HEK293 (cell line): Measurements from ENCODE around the gene CCDC40.
A peak's percentile ranks its signal among the peaks of the same experiment; 100 is the strongest.

Experiments used
- CTCF ChIA-PET: fragments of 350-600 bp; formaldehyde crosslinking; extraction: SDS; loops from one replicate; lab custom pipeline; 2021; ENCODE audit warnings: antibody characterized with exemption; lab: Yijun Ruan, JAX
- POLR2A ChIA-PET: fragments of 300-600 bp; formaldehyde crosslinking; extraction: SDS; loops from one replicate; lab custom pipeline; 2020; ENCODE audit warnings: antibody characterized with exemption, inconsistent platforms; lab: Yijun Ruan, JAX
- H3K27ac ChIP-seq: fragments of 200-500 bp; sonication (Bioruptor generic); 2 replicates; pipeline ENCODE4 v1.5.1; 2014; ENCODE audit warnings: low read depth, low read length, control low read depth, inconsistent platforms; ENCODE audit errors: extremely low read depth
- H3K36me3 ChIP-seq, 2 experiments: fragments of 200-500 bp in 1 of 2; sonication (Bioruptor generic) in 1 of 2; 1 replicate in 1 of 2; 2 replicates in 1 of 2; pipeline ENCODE4 v1.5.1; 2014 to 2017; ENCODE audit warnings: inconsistent platforms in 2 of 2, low read length in 2 of 2; ENCODE audit not compliant: control insufficient read depth in 2 of 2, insufficient read depth in 1 of 2
- H3K4me1 ChIP-seq: fragments of 200-500 bp; sonication (Bioruptor generic); 2 replicates; pipeline ENCODE4 v1.5.1; 2014; ENCODE audit warnings: mild to moderate bottlenecking, low read length, inconsistent platforms; ENCODE audit not compliant: control insufficient read depth, insufficient read depth
- H3K4me3 ChIP-seq: 2 replicates; pipeline ENCODE4 v1.5.1; 2011; ENCODE audit warnings: low read depth, mild to moderate bottlenecking, control low read depth, low read length, moderate library complexity
- H3K9me3 ChIP-seq: fragments of 200-500 bp; sonication (Bioruptor generic); 2 replicates; pipeline ENCODE4 v1.5.1; 2014; ENCODE audit warnings: low read depth, low read length, inconsistent platforms; ENCODE audit not compliant: control insufficient read depth, insufficient read depth
- FEZF1 ChIP-seq: fragments of 450-650 bp; formaldehyde crosslinking; IDR thresholded peaks from 2 replicates; pipeline ENCODE4 v1.5.1; 2016; ENCODE audit warnings: missing biosample characterization, missing genetic modification characterization
- KLF7 ChIP-seq: fragments of 450-650 bp; formaldehyde crosslinking; IDR thresholded peaks from 2 replicates; pipeline ENCODE4 v1.5.1; 2016; ENCODE audit warnings: missing biosample characterization, missing genetic modification characterization, borderline replicate concordance
- SCRT2 ChIP-seq: fragments of 450-650 bp; formaldehyde crosslinking; IDR thresholded peaks from 2 replicates; pipeline ENCODE4 v1.5.1; 2016; ENCODE audit warnings: missing biosample characterization, missing genetic modification characterization
- SETDB1 ChIP-seq: IDR thresholded peaks from one replicate; pipeline ENCODE4 v1.6.1; 2017; ENCODE audit warnings: mild to moderate bottlenecking, low read length, moderate library complexity, mixed read lengths; ENCODE audit not compliant: insufficient read length
- ZBTB48 ChIP-seq: fragments of 450-650 bp; formaldehyde crosslinking; IDR thresholded peaks from 2 replicates; pipeline ENCODE4 v1.5.1; 2016; ENCODE audit warnings: missing biosample characterization, missing genetic modification characterization
- ZEB2 ChIP-seq: fragments of 450-650 bp; formaldehyde crosslinking; IDR thresholded peaks from 2 replicates; pipeline ENCODE4 v1.5.1; 2016; ENCODE audit warnings: missing biosample characterization, missing genetic modification characterization
- ZFP3 ChIP-seq: fragments of 450-650 bp; formaldehyde crosslinking; IDR thresholded peaks from 2 replicates; pipeline ENCODE4 v1.5.1; 2016; ENCODE audit warnings: low read depth, missing biosample characterization, missing genetic modification characterization
- ZNF174 ChIP-seq: fragments of 450-650 bp; formaldehyde crosslinking; IDR thresholded peaks from 2 replicates; pipeline ENCODE4 v1.5.0; 2017; ENCODE audit warnings: missing biosample characterization, mild to moderate bottlenecking, missing genetic modification characterization
- ZNF184 ChIP-seq: fragments of 450-650 bp; IDR thresholded peaks from 2 replicates; pipeline ENCODE4 v1.5.1; 2018; ENCODE audit warnings: missing biosample characterization, mild to moderate bottlenecking, missing genetic modification characterization
- ZNF211 ChIP-seq: fragments of 450-650 bp; formaldehyde crosslinking; IDR thresholded peaks from 2 replicates; pipeline ENCODE4 v1.5.1; 2016; ENCODE audit warnings: low read depth, missing biosample characterization, missing genetic modification characterization
- ZNF221 ChIP-seq: fragments of 450-650 bp; formaldehyde crosslinking; IDR thresholded peaks from 2 replicates; pipeline ENCODE4 v1.5.1; 2017; ENCODE audit warnings: missing biosample characterization, missing genetic modification characterization, borderline replicate concordance
- ZNF473 ChIP-seq: fragments of 450-650 bp; formaldehyde crosslinking; IDR thresholded peaks from 2 replicates; pipeline ENCODE4 v1.5.1; 2017; ENCODE audit warnings: missing biosample characterization, missing genetic modification characterization
- ZNF510 ChIP-seq: fragments of 450-650 bp; formaldehyde crosslinking; IDR thresholded peaks from 2 replicates; pipeline ENCODE4 v1.5.1; 2018; ENCODE audit warnings: mild to moderate bottlenecking, missing genetic modification characterization, missing biosample characterization; ENCODE audit not compliant: insufficient replicate concordance
- ZNF521 ChIP-seq: fragments of 450-650 bp; formaldehyde crosslinking; IDR thresholded peaks from 2 replicates; pipeline ENCODE4 v1.5.1; 2017; ENCODE audit warnings: missing biosample characterization, mild to moderate bottlenecking, missing genetic modification characterization
- ZNF600 ChIP-seq: fragments of 450-650 bp; formaldehyde crosslinking; IDR thresholded peaks from 2 replicates; pipeline ENCODE4 v1.5.1; 2016; ENCODE audit warnings: missing biosample characterization, missing genetic modification characterization
- ZNF621 ChIP-seq: fragments of 450-650 bp; formaldehyde crosslinking; IDR thresholded peaks from 2 replicates; pipeline ENCODE4 v1.5.1; 2017; ENCODE audit warnings: missing biosample characterization, missing genetic modification characterization
- ZNF660 ChIP-seq: fragments of 450-650 bp; IDR thresholded peaks from 2 replicates; pipeline ENCODE4 v1.5.1; 2018; ENCODE audit warnings: missing biosample characterization, mild to moderate bottlenecking, missing genetic modification characterization
- ZNF677 ChIP-seq: fragments of 450-650 bp; IDR thresholded peaks from 2 replicates; pipeline ENCODE4 v1.5.0; 2018; ENCODE audit warnings: missing biosample characterization, mild to moderate bottlenecking, missing genetic modification characterization, moderate library complexity
- ZNF830 ChIP-seq: fragments of 450-650 bp; IDR thresholded peaks from 2 replicates; pipeline ENCODE4 v1.5.0; 2018; ENCODE audit warnings: missing biosample characterization, missing genetic modification characterization, low read depth, mild to moderate bottlenecking, moderate library complexity
- ZNF843 ChIP-seq: fragments of 450-650 bp; formaldehyde crosslinking; IDR thresholded peaks from 2 replicates; pipeline ENCODE4 v1.5.1; 2016; ENCODE audit warnings: missing biosample characterization, missing genetic modification characterization
- TF ChIP-seq, protein P1 (sequence below): fragments of 450-650 bp; formaldehyde crosslinking; IDR thresholded peaks from 2 replicates; pipeline ENCODE4 v1.5.1; 2016; ENCODE audit warnings: missing biosample characterization, missing genetic modification characterization
- TF ChIP-seq, protein P2 (sequence below): fragments of 450-650 bp; formaldehyde crosslinking; IDR thresholded peaks from 2 replicates; pipeline ENCODE4 v1.5.1; 2016; ENCODE audit warnings: missing biosample characterization, missing genetic modification characterization, borderline replicate concordance
- TF ChIP-seq, protein P3 (sequence below): fragments of 450-650 bp; formaldehyde crosslinking; IDR thresholded peaks from 2 replicates; pipeline ENCODE4 v1.5.1; 2016; ENCODE audit warnings: missing biosample characterization, missing genetic modification characterization
- TF ChIP-seq, protein P4 (sequence below): fragments of 450-650 bp; formaldehyde crosslinking; IDR thresholded peaks from 2 replicates; pipeline ENCODE4 v1.5.1; 2016; ENCODE audit warnings: missing biosample characterization, missing genetic modification characterization
- TF ChIP-seq, protein P5 (sequence below): fragments of 450-650 bp; formaldehyde crosslinking; IDR thresholded peaks from 2 replicates; pipeline ENCODE4; 2016; ENCODE audit warnings: missing biosample characterization, missing genetic modification characterization

Gene CCDC40

DNA sequence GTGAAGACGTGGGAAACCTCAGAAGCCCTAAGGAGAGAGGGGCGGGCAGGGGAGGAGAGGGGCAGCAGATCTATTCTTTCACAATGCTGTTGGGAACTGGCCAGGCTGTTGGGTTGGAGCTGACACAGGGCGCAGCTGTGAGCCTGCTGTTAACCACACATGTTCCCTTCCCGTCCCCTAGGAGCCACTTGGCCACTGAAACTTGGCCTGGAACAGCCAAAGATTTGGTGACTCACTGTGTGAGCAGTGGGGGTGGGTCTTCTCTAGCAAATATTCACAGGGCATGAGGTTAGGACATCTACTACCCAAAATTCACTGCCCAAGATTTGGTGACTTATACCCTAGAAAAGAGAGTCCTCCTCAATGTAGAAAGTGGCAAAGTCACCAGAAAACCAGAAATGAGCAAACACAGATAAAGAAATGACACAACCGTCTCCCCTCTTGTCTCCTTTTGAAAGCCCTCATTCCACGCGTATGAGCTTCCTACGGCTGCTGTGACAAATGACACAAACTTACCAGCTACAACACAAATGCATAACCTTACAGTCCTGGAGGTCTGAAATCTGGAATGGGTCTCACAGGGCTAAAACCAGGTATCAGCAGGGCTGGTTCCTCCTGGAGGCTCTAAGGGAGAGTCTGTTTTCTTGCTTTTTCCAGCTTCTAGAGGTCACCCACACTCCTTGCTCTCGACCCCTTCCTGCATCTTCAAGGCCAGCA lies 7.0 kb upstream of the CCDC40 start:
- POLR2A ChIA-PET, result no interaction called here
- CTCF ChIA-PET, result interaction anchor here (0.6 to 5.6 kb wide), 3 partner anchors 21 to 222 kb away, joined by 4 to 29 read pairs (median 4); no protein-coding TSS in a partner anchor
- Histone ChIP-seq H3K4me1 (peaks cover 3% of the 10 kb centered on the region), H3K36me3 (peaks cover 0 to 5% of the 10 kb centered on the region in 2 experiments; a peak in 1 of 3 replicates), H3K27ac (no peak overlapping the region), H3K9me3 (no peaks in the 10 kb centered on the region), H3K4me3 (no peak overlapping the region)
- TF ChIP-seq ZNF510 (tag by site-specific recombination) (no peak), KLF7 (tag by site-specific recombination) (no peak), SETDB1 (peak; percentile 15), ZEB2 (no peak), SCRT2 (no peak), ZNF473 (tag by site-specific recombination) (no peak), ZNF830 (tag by site-specific recombination) (no peak), FEZF1 (tag by site-specific recombination) (0 out of 2 replicates have a peak, but pooled peaks have one; percentile 14), ZFP3 (tag by site-specific recombination) (no peak), ZBTB48 (tag by site-specific recombination) (no peak), ZNF660 (tag by site-specific recombination) (no peak), ZNF184 (tag by site-specific recombination) (no peak), ZNF211 (no peak), ZNF221 (tag by site-specific recombination) (no peak), ZNF600 (tag by site-specific recombination) (0 out of 2 replicates have a peak, but pooled peaks have one; percentile 39), ZNF843 (tag by site-specific recombination) (no peak), ZNF677 (tag by site-specific recombination) (no peak), ZNF521 (no peak), ZNF174 (tag by site-specific recombination) (no peak), ZNF621 (tag by site-specific recombination) (no peak)
- TF ChIP-seq, protein P1, sequence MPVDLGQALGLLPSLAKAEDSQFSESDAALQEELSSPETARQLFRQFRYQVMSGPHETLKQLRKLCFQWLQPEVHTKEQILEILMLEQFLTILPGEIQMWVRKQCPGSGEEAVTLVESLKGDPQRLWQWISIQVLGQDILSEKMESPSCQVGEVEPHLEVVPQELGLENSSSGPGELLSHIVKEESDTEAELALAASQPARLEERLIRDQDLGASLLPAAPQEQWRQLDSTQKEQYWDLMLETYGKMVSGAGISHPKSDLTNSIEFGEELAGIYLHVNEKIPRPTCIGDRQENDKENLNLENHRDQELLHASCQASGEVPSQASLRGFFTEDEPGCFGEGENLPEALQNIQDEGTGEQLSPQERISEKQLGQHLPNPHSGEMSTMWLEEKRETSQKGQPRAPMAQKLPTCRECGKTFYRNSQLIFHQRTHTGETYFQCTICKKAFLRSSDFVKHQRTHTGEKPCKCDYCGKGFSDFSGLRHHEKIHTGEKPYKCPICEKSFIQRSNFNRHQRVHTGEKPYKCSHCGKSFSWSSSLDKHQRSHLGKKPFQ (tag by site-specific recombination), result no peak
- TF ChIP-seq, protein P2, sequence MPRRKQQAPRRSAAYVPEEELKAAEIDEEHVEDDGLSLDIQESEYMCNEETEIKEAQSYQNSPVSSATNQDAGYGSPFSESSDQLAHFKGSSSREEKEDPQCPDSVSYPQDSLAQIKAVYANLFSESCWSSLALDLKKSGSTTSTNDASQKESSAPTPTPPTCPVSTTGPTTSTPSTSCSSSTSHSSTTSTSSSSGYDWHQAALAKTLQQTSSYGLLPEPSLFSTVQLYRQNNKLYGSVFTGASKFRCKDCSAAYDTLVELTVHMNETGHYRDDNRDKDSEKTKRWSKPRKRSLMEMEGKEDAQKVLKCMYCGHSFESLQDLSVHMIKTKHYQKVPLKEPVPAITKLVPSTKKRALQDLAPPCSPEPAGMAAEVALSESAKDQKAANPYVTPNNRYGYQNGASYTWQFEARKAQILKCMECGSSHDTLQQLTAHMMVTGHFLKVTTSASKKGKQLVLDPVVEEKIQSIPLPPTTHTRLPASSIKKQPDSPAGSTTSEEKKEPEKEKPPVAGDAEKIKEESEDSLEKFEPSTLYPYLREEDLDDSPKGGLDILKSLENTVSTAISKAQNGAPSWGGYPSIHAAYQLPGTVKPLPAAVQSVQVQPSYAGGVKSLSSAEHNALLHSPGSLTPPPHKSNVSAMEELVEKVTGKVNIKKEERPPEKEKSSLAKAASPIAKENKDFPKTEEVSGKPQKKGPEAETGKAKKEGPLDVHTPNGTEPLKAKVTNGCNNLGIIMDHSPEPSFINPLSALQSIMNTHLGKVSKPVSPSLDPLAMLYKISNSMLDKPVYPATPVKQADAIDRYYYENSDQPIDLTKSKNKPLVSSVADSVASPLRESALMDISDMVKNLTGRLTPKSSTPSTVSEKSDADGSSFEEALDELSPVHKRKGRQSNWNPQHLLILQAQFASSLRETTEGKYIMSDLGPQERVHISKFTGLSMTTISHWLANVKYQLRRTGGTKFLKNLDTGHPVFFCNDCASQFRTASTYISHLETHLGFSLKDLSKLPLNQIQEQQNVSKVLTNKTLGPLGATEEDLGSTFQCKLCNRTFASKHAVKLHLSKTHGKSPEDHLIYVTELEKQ (tag by site-specific recombination), result no peak
- TF ChIP-seq, protein P3, sequence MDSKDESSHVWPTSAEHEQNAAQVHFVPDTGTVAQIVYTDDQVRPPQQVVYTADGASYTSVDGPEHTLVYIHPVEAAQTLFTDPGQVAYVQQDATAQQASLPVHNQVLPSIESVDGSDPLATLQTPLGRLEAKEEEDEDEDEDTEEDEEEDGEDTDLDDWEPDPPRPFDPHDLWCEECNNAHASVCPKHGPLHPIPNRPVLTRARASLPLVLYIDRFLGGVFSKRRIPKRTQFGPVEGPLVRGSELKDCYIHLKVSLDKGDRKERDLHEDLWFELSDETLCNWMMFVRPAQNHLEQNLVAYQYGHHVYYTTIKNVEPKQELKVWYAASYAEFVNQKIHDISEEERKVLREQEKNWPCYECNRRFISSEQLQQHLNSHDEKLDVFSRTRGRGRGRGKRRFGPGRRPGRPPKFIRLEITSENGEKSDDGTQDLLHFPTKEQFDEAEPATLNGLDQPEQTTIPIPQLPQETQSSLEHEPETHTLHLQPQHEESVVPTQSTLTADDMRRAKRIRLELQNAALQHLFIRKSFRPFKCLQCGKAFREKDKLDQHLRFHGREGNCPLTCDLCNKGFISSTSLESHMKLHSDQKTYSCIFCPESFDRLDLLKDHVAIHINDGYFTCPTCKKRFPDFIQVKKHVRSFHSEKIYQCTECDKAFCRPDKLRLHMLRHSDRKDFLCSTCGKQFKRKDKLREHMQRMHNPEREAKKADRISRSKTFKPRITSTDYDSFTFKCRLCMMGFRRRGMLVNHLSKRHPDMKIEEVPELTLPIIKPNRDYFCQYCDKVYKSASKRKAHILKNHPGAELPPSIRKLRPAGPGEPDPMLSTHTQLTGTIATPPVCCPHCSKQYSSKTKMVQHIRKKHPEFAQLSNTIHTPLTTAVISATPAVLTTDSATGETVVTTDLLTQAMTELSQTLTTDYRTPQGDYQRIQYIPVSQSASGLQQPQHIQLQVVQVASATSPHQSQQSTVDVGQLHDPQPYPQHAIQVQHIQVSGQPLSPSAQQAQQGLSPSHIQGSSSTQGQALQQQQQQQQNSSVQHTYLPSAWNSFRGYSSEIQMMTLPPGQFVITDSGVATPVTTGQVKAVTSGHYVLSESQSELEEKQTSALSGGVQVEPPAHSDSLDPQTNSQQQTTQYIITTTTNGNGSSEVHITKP (tag by site-specific recombination), result peak; percentile 85
- TF ChIP-seq, protein P4, sequence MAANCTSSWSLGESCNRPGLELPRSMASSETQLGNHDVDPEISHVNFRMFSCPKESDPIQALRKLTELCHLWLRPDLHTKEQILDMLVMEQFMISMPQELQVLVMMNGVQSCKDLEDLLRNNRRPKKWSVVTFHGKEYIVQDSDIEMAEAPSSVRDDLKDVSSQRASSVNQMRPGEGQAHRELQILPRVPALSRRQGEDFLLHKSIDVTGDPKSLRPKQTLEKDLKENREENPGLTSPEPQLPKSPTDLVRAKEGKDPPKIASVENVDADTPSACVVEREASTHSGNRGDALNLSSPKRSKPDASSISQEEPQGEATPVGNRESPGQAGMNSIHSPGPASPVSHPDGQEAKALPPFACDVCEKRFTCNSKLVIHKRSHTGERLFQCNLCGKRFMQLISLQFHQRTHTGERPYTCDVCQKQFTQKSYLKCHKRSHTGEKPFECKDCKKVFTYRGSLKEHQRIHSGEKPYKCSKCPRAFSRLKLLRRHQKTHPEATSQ (tag by site-specific recombination), result no peak
- TF ChIP-seq, protein P5, sequence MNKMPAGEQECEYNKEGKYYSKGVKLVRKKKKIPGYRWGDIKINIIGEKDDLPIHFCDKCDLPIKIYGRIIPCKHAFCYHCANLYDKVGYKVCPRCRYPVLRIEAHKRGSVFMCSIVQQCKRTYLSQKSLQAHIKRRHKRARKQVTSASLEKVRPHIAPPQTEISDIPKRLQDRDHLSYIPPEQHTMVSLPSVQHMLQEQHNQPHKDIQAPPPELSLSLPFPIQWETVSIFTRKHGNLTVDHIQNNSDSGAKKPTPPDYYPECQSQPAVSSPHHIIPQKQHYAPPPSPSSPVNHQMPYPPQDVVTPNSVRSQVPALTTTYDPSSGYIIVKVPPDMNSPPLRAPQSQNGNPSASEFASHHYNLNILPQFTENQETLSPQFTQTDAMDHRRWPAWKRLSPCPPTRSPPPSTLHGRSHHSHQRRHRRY (tag by site-specific recombination), result no peak
